Natural killer cell (primary cell): ENCODE data around the gene COX7A1. TPM values are rescaled to one million over a fixed set of nuclear protein-coding genes. Genes with fewer than 3 reads are reported as not detected.
"Not testable (repeated sequence)": the region's sequence is repeated elsewhere in the genome, so short reads cannot be mapped to it uniquely, and the experiment has no call there.

Experiments used
- ATAC-seq, 3 donors: fragments of 150-1000 bp in 2 of 3; fragments of 200-7000 bp in 1 of 3; cut with Tn5 transposase; 1 replicate in 1 of 3; 2 replicates in 2 of 3; pipeline ENCODE4 v1.10.0; 2021; ENCODE audit warnings: mild to moderate bottlenecking in 2 of 3, moderate library complexity in 2 of 3
- DNase-seq, 2 donors: peaks; one replicate each; pipeline versions ENCODE4 v3.0.0 to v3.0.0-alpha.2; 2013 to 2021; ENCODE audit warnings: mixed read lengths in 1 of 2
- H3K27ac ChIP-seq: one replicate; pipeline ENCODE4 v1.5.1; 2013; ENCODE audit warnings: mild to moderate bottlenecking, low read length
- H3K27me3 ChIP-seq: one replicate; pipeline ENCODE4 v1.6.1; 2013; ENCODE audit warnings: low read length; ENCODE audit not compliant: control insufficient read depth, insufficient read depth
- H3K36me3 ChIP-seq: one replicate; pipeline ENCODE4 v1.6.1; 2013; ENCODE audit warnings: low read length; ENCODE audit not compliant: control insufficient read depth, insufficient read depth
- H3K4me1 ChIP-seq: one replicate; pipeline ENCODE4 v1.6.1; 2013; ENCODE audit warnings: low read length; ENCODE audit not compliant: control insufficient read depth, insufficient read depth
- H3K4me3 ChIP-seq: one replicate; pipeline ENCODE4 v1.5.1; 2013; ENCODE audit warnings: low read length
- H3K9me3 ChIP-seq: one replicate; pipeline ENCODE4 v1.6.1; 2013; ENCODE audit warnings: low read length; ENCODE audit not compliant: control insufficient read depth, insufficient read depth
- H3K27ac Mint-ChIP-seq, 2 donors: one replicate each; pipeline ENCODE4 v1.8.0; 2022; ENCODE audit warnings: mild to moderate bottlenecking in 2 of 2, mixed read lengths in 2 of 2, moderate library complexity in 1 of 2
- H3K27me3 Mint-ChIP-seq, 2 donors: one replicate each; pipeline ENCODE4 v1.8.0; 2022; ENCODE audit warnings: low read depth in 2 of 2, mixed read lengths in 2 of 2
- H3K36me3 Mint-ChIP-seq: one replicate; pipeline ENCODE4 v1.8.0; 2022; ENCODE audit warnings: mixed read lengths
- H3K4me1 Mint-ChIP-seq, 2 donors: one replicate each; pipeline ENCODE4 v1.8.0; 2022; ENCODE audit warnings: mixed read lengths in 2 of 2
- H3K4me3 Mint-ChIP-seq: one replicate; pipeline ENCODE4 v1.8.0; 2022; ENCODE audit warnings: mild to moderate bottlenecking, moderate library complexity, mixed read lengths
- H3K9me3 Mint-ChIP-seq, 2 donors: one replicate each; pipeline ENCODE4 v1.8.0; 2022; ENCODE audit warnings: mixed read lengths in 2 of 2
- CTCF ChIP-seq: fragments of 200-600 bp; IDR thresholded peaks from one replicate; pipeline ENCODE4 v1.8.0; 2022; ENCODE audit warnings: antibody characterized with exemption
- WGBS: methylation state at CpG from one replicate; pipeline ENCODE4 v1.1.7; 2013; ENCODE audit warnings: missing lambda C conversion rate; ENCODE audit not compliant: insufficient coverage; 5-methylcytosine and 5-hydroxymethylcytosine counted together
- intact Hi-C: fragments of 100-400 bp; cut with micrococcal nuclease; formaldehyde crosslinking; loops from one replicate; pipeline ENCODE4 v1.14.2; 2022
- total RNA-seq, 4 donors: library from RNA; stranded (reverse); fragments of 120-200 nt in 1 of 4; gene quantifications; one replicate each; pipeline versions ENCODE4 v1.2.3 to v1.2.4, GENCODE V29; 2013 to 2022

Gene COX7A1
- total RNA-seq, 3 donors from 2014 or later (not counting 1 experiment from before 2014, with no cell fraction given) = not detected

GRCh38 chr19:36183245-36183628 lies 31.0 kb upstream of the COX7A1 start:
- Mint-ChIP-seq H3K27me3 (no peaks in the 10 kb centered on the region), H3K4me1 (peaks cover 0 to 5% of the 10 kb centered on the region in 2 donors), H3K9me3 (no peaks in the 10 kb centered on the region), H3K36me3 (peaks cover 12% of the 10 kb centered on the region), H3K27ac (no peak overlapping the region), H3K4me3 (no peak overlapping the region)
- Histone ChIP-seq H3K9me3 (no peaks in the 10 kb centered on the region), H3K4me1 (peaks cover 2% of the 10 kb centered on the region), H3K27ac (no peak overlapping the region), H3K27me3 (no peaks in the 10 kb centered on the region), H3K36me3 (peaks cover 11% of the 10 kb centered on the region), H3K4me3 (no peak overlapping the region)
- ATAC-seq (no peak), DNase-seq (no peak)
- TF ChIP-seq CTCF = no peak
- intact Hi-C loops = no loop called here
- WGBS = 96% methylated on average over 7 of the region's 10 CpGs

- Histone ChIP-seq H3K27ac (no peak overlapping the region), H3K27me3 (no peaks in the 10 kb centered on the region), H3K4me1 (peaks cover 2% of the 10 kb centered on the region), H3K4me3 (no peak overlapping the region), H3K9me3 (no peaks in the 10 kb centered on the region), H3K36me3 (peaks cover 11% of the 10 kb centered on the region)
- ATAC-seq (no peak), DNase-seq (no peak)
- Mint-ChIP-seq H3K27me3 (no peaks in the 10 kb centered on the region), H3K36me3 (peaks cover 12% of the 10 kb centered on the region), H3K27ac (no peak overlapping the region), H3K9me3 (no peaks in the 10 kb centered on the region), H3K4me3 (no peak overlapping the region), H3K4me1 (peaks cover 0 to 5% of the 10 kb centered on the region in 2 donors)
- WGBS = 96% methylated on average over 14 of the region's 17 CpGs
- intact Hi-C loops = no loop called here
- TF ChIP-seq CTCF = no peak
Observed at GRCh38 chr19:36182612-36183244, 30.5 kb upstream of the COX7A1 start.

GRCh38 chr19:36179077-36179476 lies 26.8 kb upstream of the COX7A1 start:
- H3K36me3 ChIP-seq = peaks cover 11% of the 10 kb centered on the region
- H3K4me1 Mint-ChIP-seq, intact Hi-C loops, ATAC-seq, H3K9me3 Mint-ChIP-seq, H3K27ac Mint-ChIP-seq, DNase-seq, H3K27me3 Mint-ChIP-seq, H3K27ac ChIP-seq, H3K4me3 Mint-ChIP-seq, H3K4me3 ChIP-seq, H3K4me1 ChIP-seq, H3K27me3 ChIP-seq, H3K9me3 ChIP-seq: not testable (repeated sequence)
- 85% methylated on average over 2 of the region's 2 CpGs for WGBS
- peaks cover 12% of the 10 kb centered on the region for H3K36me3 Mint-ChIP-seq

DNA sequence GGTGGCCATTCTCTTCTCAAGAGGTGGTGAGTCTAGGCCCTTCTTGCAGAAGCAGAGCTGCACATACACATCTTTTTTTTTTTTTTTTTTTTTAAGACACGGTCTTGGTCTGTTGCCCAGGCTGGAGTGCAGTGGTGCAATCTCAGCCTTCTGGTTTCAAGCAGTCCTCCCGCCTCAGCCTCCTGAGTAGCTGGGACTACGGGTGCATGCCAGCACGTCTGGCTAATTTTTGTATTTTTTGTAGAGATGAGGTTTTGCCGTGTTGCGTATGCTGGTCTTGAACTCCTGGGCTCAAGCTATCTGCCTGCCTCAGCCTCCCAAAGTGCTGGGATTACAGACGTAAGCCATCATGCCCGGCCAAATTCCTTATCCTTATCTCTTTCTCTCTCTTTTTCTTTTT lies 21.6 kb upstream of the COX7A1 start:
- H3K9me3 Mint-ChIP-seq, H3K36me3 Mint-ChIP-seq, H3K4me3 ChIP-seq, H3K27me3 ChIP-seq, ATAC-seq, H3K4me1 Mint-ChIP-seq, H3K9me3 ChIP-seq, H3K27ac ChIP-seq, H3K27me3 Mint-ChIP-seq, H3K27ac Mint-ChIP-seq, DNase-seq, H3K36me3 ChIP-seq, H3K4me1 ChIP-seq, H3K4me3 Mint-ChIP-seq: not testable (repeated sequence)
- intact Hi-C loops = loop anchor here (5.0 kb wide), 1 partner anchor 222 kb away; no protein-coding TSS in a partner anchor
- WGBS = 93% methylated on average over 8 of the region's 8 CpGs
